RPMI8226 (cell line): ENCODE data around the gene KRTAP12-4.
A peak's percentile ranks its signal among the peaks of the same experiment; 100 is the strongest.
"Not testable (repeated sequence)": the region's sequence is repeated elsewhere in the genome, so short reads cannot be mapped to it uniquely, and the experiment has no call there.

Experiments
- DNase-seq: peaks from one replicate; pipeline ENCODE4 v3.0.0-alpha.2; 2015

KRTAP12-4 gene, protein sequence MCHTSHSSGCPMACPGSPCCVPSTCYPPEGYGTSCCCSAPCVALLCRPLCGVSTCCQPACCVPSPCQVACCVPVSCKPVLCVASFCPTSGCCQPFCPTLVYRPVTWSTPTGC

DNA sequence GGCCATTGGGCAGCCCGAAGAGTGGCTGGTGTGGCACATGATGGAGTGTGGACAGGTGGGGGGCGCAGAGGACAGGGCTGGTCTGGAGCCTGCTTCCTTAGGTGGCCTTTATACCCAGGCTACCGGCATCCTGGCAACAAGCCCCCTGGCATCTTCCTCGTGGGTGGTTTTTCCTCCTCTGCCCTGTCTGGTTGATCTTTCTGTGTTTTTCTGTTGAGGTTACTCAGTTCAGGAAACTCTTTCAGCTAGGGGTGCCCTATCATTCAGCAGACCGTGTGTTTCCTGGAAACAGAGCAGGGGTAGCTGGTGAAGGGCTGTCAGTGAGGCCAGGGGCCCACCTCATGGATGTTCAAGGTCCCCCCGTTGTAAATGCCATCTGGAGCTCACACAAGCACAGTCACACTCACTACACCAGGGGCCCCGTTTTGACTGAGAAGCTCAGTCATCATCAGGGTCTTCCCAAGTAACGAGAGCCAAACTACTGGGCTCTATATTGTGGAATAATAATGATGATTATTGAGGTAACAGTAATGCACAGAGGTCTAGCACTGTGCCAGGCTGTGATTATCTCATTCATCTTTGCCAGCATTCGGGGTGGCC is at the start of gene KRTAP12-4:
TSS of gene KRTAP12-4 (minus strand) at position 84 of the 600 bp plus-strand sequence. CDS start at position 39, 45 bp downstream.
- DNase-seq, result no peak

DNA sequence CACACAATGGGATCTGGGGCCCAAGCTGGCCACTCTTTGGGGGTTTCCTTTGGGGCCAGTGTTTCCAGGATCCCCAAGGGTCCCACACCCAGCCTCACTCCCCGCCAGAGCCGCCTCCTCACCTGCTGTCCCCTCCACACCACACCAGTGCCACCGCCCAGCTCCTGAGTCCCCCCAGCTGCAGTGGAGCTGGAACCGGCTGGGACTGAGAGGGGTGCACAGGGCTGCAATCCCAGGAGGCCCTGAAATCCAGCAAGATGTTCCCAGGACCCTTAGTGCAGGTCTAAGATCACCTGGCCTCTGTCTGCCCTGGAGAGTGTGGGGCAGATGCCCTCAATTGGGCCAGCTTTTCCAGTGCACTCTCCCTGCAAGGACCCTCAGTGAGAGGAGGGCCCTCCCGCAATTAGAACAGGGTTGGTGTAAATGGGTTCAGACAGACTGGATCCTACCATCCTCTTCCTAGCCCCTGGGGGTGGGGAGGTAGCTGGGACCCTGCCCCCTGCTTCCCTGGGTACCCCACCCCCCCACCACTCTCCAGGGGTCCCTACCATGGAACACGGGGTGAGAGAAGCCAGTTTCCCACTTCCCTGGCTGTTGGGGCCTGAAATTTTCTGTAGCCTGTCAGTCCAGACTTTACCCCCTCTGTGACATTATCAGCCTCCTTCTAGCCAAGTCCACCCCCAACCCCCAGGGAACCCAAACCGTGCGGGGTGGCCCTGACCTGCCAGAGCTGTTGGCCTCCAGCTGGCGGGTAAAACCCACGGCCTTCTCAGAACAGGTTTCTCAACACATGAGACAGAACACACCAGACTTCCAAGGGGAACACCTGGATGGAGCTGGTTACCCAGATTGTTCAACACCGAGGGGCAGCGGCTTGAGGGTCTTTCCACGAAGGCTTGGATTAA is 49.5 kb upstream of the KRTAP12-4 start:
- no peak for DNase-seq

DNA sequence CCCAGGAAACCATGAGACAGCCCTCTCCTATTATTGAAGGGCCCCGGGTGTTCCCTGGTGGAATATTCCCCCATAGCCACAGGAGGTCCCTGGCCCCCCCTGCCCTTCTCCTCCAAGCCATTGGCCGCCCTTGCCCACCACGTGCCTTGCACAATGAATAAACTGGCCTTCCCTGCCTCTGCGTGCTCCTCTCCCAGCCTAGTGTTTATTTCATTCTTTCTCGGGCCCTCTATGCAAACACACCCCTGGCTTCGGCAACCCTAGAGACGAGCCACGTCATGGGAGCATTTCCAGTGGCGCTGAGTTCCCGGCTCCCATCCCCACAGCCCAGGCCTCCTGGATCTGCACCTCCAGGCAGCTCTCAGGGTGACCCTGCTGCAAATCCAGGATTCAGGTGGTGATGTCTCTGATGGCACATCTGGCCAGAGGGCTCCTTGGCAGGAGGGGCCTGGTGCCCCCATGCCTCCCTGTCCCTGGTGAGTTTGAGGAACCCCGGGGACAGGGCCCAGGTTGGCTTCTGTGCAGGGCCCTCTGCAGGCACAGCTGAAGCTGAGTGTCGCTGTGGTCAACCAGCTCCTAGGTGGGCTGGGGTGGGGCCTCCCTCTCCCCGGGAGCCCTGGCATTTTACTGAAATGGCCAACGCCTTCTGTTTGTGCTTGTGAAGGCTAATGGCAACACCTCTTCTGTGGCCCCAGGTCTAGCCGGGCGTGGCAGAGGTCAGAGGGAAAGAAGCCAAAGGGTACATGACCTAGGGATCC is 48.7 kb upstream of the KRTAP12-4 start:
- no peak for DNase-seq

DNA sequence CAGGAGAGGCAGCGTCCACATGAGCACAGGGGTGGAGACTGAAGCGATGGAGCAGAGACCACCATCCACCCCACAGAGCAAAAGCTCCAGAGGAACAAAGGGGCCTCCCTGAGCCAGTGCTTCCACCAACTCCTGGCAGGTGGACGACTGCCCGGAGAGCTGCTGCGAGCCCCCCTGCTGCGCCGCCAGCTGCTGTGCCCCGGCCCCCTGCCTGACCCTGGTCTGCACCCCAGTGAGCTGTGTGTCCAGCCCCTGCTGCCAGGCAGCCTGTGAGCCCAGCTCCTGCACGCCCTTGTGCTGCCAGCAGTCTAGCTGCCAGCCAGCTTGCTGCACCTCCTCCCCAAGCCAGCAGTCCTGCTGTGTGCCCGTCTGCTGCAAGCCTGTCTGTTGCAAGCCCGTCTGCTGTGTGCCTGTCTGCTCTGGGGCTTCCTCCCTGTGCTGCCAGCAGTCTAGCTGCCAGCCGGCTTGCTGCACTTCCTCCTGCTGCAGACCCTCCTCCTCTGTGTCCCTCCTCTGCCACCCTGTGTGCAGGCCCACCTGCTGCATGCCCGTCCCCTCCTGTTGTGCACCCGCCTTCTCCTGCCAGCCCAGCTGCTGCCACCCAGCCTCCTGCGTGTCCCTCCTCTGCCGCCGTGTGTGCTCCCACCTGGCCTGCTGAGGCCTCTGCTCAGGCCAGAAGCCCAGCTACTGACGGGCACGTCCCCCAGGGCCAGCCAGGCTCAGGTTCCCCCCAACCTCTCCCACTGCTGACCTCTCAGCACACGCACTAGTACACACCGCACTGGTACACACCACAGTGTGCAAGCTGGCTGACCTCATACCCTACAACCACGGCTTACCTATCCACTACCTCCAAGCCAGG is 47.9 kb upstream of the KRTAP12-4 start:
- DNase-seq, result no peak

DNA sequence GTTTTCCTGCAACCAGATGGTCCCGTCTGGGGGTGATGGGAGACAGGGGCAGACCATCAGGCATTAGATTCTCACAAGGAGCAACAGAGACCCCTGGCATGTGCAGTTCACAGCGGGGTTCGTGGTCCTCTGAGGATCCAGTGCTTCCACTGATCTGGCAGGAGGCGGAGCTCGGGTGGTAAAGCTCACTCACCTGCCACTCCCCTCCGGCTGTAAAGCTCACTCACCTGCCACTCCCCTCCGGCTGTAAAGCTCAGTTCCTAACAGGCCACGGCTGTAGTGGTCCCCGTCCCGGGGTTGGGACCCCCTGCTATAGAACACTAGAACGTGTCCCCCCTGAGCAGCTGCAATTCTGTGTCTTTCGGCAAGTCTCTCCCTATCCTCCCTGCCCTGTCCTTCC is 47.1 kb upstream of the KRTAP12-4 start:
- DNase-seq, result no peak

DNA sequence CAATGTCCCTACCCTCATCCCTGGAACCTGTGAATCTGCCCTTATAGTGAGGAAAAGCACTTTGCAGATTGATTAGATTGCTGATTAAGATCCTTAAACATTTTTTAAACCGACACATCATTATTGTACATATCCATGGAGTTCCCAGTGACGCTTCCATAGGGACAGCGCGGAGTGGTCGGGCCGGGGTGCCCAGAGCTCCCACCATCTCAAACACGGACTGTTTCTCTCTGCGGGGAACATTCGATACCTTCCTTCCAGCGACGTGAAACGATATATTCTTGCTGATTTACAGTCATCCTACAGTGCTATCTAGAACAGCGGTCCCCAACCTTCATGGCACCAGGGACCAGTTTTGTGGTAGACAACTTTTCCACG is 46.6 kb upstream of the KRTAP12-4 start:
- no peak for DNase-seq

DNA sequence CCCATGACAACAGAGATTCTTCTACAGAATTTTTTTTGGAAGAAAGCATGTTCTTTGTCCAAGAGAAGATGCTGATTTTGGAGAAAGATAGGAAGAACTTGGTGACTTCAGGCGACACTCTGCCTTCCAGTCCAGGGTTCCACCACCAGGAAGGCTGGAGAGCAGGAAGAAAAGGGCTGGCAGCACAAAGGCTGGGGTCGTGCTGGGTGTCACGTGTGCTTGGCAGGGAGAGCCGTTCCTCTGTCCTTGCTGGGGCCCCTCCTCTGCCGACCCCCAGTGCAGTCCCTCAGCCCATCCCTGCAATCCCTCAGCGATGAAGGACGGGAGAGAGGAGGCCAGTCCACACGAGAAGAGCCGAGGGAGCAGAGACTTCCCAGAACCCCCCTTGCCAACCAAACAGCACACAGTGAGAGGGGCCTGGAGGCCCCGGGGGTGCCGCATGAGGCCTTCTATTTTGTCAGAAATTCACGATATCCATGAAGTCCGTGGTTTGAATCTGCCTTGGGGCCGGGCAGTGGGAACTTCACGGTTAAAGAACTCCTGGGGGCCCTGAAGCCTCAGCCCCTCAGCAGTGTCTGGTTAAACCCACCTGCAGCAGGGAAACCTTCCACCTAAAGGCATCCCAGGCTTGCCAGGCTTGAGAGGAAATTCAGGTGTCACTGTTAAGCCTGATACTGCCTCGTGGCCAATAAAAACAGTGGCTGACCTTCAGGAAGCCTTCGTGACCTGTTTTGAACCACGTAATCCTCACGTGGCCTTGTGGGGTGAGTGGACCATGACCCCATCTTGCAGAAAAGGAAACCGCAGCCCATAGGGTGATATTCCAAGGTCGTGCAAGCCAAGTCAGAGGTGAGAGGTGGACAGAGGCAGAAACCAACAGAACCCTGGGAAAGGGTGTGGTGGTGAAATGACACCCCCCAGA is 45.9 kb upstream of the KRTAP12-4 start:
- no peak for DNase-seq

DNA sequence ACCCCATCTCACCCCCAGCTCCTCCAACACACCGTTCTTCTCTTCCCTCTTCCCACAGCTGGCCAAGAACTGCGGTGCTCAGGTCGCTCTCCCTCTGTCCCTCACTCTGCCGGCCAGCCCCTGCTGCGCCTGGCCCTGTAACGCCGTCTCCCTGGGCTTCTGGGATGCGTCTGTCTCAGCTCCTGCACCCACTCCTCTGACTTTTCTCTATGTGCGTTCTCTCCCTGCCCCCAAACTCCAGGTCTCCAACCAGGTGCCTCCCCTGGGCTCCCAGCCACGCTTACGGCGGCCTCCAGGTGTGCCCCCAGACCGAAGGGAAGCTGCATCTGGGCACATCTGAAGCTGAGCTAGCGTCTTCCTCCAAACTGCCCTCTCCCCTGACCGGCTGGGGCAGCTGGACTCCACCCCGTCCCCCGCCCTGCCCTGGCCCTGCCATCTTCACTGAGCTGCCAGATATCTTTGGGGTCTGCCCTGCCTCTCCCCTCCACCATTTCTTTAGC is 45.1 kb upstream of the KRTAP12-4 start:
- DNase-seq, result peak; percentile 60

DNA sequence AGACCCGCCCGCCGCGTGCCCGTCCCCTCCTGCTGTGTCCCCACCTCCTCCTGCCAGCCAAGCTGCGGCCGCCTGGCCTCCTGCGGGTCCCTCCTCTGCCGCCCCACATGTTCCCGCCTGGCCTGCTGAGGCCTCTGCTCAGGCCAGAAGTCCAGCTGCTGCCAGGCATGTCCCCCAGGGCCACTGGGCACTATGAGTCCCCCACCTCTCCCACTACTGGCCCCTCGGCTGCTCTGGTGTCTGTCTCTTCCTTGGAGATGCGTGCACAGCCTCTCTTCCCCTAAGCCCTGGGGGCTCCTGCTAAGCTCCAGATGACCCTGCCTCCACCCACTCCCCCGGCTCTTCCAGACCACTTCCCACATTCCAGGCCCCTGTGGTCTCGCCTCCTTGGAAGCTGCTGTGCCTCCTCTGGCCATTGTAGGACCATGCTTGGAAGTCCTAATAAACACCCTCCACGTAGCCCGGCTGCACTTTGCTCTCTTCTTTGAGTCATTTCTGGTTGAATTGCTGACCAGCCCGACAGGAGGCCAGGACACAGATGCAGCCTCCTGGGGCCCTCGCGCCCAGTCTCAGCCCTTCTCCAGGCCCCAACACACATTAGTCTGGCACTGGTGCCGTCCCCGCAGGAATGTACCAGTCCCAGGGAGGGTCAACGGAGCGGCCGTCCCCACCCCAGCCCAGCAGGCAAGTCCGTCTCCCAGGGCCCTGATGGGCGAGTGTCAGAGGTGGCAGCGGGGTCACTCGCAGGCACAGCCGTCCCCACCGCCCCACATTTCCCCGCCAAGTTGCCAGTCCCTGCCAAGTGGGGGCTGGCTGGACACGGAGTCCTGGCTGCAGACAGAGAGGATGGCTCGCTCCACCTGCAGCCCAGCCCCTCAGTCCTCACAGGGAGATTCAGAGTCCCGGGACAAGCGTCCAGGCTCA is 43.6 kb upstream of the KRTAP12-4 start:
- no peak for DNase-seq

DNA sequence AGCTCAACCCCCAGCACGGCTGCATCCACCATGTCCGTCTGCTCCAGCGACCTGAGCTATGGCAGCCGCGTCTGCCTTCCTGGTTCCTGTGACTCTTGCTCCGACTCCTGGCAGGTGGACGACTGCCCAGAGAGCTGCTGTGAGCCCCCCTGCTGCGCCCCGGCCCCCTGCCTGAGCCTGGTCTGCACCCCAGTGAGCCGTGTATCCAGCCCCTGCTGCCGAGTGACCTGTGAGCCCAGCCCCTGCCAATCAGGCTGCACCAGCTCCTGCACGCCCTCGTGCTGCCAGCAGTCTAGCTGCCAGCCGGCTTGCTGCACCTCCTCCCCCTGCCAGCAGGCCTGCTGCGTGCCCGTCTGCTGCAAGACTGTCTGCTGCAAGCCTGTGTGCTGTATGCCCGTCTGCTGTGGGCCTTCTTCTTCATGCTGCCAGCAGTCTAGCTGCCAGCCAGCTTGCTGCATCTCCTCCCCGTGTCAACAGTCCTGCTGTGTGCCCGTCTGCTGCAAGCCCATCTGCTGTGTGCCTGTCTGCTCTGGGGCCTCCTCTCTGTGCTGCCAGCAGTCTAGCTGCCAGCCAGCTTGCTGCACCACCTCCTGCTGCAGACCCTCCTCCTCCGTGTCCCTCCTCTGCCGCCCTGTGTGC is 42.8 kb upstream of the KRTAP12-4 start, which contains the start of gene KRTAP10-12:
TSS of gene KRTAP10-12 (plus strand) at position 1 of the 639 bp plus-strand sequence. CDS start at position 31, 30 bp downstream.
- not testable (repeated sequence) for DNase-seq

DNA sequence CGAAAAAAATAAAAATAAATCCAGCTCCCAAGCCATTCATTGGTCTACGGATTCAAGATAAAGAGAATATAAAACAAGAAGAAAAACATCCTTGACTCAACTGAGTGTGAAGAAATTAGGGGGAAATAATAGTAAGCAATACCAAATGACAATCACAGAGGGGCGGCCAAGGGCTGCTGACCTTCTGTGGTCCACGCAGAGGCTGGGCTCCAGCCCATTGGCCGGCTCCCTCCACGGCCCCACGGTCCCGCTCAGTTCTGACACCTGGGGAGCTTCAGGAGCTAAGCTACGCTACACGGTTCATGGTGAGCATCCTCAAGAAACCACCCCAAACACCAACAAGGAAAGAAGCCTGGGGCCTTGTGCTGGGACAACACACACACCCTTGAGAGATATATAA is 42.1 kb upstream of the KRTAP12-4 start:
- no peak for DNase-seq

DNA sequence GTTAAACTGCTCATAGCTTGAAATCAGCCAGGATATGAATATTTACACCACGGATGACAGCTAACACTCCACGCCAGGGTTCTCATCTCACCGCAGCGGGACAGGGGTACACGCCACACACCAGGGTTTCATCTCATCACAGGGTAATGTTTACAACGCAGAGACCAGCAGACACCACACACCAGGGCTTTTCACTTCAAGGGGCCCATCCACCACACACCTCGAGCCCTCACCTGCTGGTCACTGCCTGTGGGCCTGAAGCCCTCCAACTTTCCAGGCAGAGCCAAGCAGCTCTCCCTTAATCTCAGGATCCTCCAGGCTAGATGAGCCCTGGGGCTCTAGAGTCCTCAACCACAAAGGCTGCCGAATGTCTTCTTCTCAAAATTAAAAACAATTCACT is 41.2 kb upstream of the KRTAP12-4 start:
- no peak for DNase-seq

DNA sequence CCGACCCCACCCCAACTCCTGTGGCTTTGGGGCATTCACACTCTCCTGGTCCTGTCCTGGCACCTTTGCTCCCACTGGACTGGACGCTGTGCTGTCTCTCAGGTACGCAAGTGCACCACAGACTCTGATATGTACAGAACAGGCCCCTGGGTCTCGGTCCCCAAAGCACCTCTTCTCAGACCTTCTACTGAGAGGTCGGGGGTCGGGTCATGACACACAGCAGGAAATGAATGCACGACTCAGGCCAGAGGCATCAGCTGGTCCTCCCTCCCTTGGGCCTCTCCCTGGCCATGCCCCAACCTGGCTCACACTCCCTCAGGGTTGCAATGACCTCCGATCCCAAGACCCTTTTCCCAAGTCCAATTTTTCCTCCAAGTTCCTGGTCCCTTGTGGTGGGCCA is 40.7 kb upstream of the KRTAP12-4 start:
- DNase-seq, result no peak

DNA sequence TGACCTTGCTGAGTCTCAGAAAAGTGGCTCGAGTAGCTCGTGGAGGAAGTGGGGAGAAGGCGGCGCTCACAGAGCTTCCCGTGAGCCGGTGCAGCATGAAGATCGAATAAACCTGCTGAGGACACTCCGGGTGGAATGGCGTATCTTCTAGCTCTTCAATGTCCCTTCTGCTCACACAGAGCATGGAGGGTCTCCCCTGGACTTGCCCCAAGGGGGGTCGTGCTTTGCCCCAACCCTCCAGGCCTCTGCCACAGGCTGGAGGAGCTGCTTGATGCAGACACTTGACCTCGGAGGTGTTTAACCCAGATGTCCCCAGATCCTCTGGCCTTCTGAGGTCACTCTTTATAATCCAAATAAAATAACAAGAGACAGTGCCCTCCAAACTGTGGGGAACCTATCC is 40.3 kb upstream of the KRTAP12-4 start:
- DNase-seq, result peak; percentile 31

DNA sequence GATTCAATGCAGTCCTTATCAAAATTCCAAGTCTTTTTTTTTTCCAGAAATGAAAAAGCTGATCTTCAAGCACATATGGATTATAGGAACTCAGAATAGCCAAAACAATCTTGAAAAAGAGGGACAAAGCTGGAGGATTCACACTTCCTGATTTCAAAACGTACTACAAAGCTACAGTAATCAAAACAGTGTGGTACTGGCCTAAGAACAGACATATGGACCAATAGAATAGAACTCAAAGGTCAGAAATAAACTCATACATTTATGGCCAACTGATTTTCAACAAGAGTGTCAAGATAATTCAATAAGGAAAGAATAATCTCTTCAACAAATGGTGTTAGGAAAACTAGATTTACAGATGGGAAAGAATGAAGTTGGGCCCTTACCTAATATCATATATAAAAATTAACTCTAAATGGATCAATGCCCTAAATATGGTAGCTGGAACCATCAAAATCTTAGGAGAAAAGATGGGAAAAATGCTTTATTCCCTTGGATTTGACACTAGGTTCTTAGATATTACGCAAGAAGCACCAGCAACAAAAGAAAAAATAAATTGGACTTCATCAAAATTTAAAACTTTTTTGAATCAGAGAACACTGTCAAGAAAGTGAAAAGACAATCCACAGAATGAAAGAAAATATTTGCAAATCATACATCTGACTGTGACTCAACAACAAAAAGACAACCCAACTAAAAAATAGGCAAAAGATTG is 38.5 kb upstream of the KRTAP12-4 start:
- DNase-seq, result no peak

DNA sequence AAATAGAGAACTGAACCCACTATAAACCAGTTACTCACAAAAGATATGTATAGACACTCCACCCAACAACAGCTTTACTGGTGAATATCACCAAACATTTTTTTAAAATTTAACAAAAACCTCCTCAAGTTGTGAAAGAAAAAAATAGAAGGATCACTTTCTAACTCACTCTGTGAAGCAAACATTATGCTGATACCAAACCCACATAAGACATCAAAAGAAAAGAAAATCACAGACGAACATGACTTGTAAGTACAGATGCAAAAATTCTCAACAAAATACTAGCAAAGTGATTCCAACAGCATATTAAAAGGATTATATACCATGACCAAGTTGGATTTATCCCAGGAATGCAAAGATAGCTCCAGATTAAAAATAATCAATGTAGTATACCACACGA is 37.2 kb upstream of the KRTAP12-4 start:
- DNase-seq, result no peak

DNA sequence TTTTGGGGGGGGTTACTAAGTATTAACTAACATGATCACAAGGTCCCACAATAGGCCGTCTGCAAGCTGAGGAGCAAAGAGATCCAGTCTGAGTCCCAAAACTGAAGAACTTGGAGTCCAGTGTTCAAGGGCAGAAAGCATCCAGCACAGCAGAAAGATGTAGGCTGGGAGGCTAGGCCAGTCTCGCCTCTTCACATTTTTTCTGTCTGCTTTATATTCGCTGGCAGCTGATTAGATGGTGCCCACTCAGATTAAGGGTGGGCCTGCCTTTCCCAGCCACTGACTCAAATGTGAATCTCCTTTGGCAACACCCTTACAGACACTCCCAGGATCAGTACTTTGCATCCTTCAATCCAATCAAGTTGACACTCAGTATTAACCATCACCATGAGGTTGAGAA is 35.3 kb upstream of the KRTAP12-4 start:
- DNase-seq, result not testable (repeated sequence)

DNA sequence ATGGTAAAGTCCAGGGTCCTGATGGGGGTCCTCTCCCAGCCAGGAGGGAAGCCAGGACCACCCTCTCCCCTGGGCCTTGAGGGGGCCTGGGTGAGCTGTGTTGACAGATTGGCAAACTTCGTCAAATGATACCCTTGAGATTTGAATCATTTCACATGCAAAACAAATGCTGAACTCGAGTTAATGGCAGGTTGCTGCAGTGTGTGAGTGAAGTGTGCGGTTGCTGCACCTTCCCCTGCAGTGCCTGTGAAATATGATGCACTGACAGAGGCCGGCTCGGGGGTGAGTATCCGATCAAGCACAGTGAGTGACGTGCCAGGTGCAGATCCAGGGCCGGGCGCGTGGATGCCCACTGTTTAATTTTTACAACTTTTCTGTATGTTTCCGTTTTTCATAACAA is 33.2 kb upstream of the KRTAP12-4 start:
- no peak for DNase-seq
